Lower lobe of right lung (tissue), 2 donors: Measurements from ENCODE around the gene NEBL. TPM values are rescaled to one million over a fixed set of nuclear protein-coding genes. Genes with fewer than 3 reads are reported as not detected.

Experiments
- ATAC-seq, 2 donors: fragments of 200-7000 bp; cut with Tn5 transposase; one replicate each; pipeline ENCODE4 v1.9.1; 2020 to 2022; ENCODE audit warnings: mild to moderate bottlenecking in 2 of 2, moderate library complexity in 2 of 2
- DNase-seq: peaks from one replicate; pipeline ENCODE4 v3.0.0-alpha.2; 2020
- H3K27ac ChIP-seq: fragments of 200-600 bp; one replicate; pipeline ENCODE4 v1.8.0; 2022
- H3K27me3 ChIP-seq: fragments of 200-600 bp; one replicate; pipeline ENCODE4 v1.8.0; 2022; ENCODE audit warnings: low read depth
- H3K36me3 ChIP-seq: fragments of 200-600 bp; one replicate; pipeline ENCODE4 v1.8.0; 2022; ENCODE audit warnings: mild to moderate bottlenecking
- H3K4me1 ChIP-seq: fragments of 200-600 bp; one replicate; pipeline ENCODE4 v1.8.0; 2022
- H3K4me3 ChIP-seq: fragments of 200-600 bp; one replicate; pipeline ENCODE4 v1.8.0; 2022; ENCODE audit warnings: mild to moderate bottlenecking
- H3K9me3 ChIP-seq: fragments of 200-600 bp; one replicate; pipeline ENCODE4 v1.8.0; 2022
- CTCF ChIP-seq: fragments of 200-600 bp; IDR thresholded peaks from one replicate; pipeline ENCODE4 v1.8.0; 2022; ENCODE audit warnings: antibody characterized with exemption, mild to moderate bottlenecking
- intact Hi-C: fragments of 100-400 bp; cut with DNase I; formaldehyde crosslinking; loops from one replicate; pipeline ENCODE4 v1.11.0; 2022
- total RNA-seq: library from RNA; stranded (reverse); fragmentation: NEBNext Ultra II Directional; extraction: Animal tissue kit (Norgen Biotek cat#: 25700); gene quantifications from one replicate; pipeline ENCODE4 v1.2.1, GENCODE V29; 2021
- donor health status: DM: no; HTN: yes; CAD: no; lungs with severe emphysema.

The NEBL gene
- total RNA-seq, 1 donor from 2014 or later, result 96.4 TPM

- intact Hi-C loops, result no loop called here
- ATAC-seq (no peak), DNase-seq (no peak)
- TF ChIP-seq CTCF, result no peak
- Histone ChIP-seq H3K27ac (no peak overlapping the region), H3K36me3 (peaks cover 21% of the 10 kb centered on the region), H3K4me3 (no peak overlapping the region), H3K27me3 (no peaks in the 10 kb centered on the region), H3K9me3 (no peaks in the 10 kb centered on the region), H3K4me1 (no peaks in the 10 kb centered on the region)
Measured at GRCh38 chr10:20835335-20835734, 61.8 kb downstream of the NEBL start.

- no peak for TF ChIP-seq CTCF
- Histone ChIP-seq H3K4me3 (no peak overlapping the region), H3K27ac (no peak overlapping the region), H3K4me1 (no peaks in the 10 kb centered on the region), H3K27me3 (no peaks in the 10 kb centered on the region), H3K9me3 (no peaks in the 10 kb centered on the region), H3K36me3 (peaks cover 17% of the 10 kb centered on the region)
- DNase-seq, result no peak
- intact Hi-C loops, result no loop called here
- ATAC-seq, result no peak
Measured at GRCh38 chr10:20834825-20835224, 62.3 kb downstream of the NEBL start.

- no peak for TF ChIP-seq CTCF
- intact Hi-C loops, result no loop called here
- no peak for ATAC-seq
- no peak for DNase-seq
- Histone ChIP-seq H3K36me3 (peaks cover 35% of the 10 kb centered on the region), H3K9me3 (no peaks in the 10 kb centered on the region), H3K27ac (no peak overlapping the region), H3K4me3 (no peak overlapping the region), H3K4me1 (no peaks in the 10 kb centered on the region), H3K27me3 (no peaks in the 10 kb centered on the region)
Measured at GRCh38 chr10:20822825-20823224, 74.3 kb downstream of the NEBL start.

GRCh38 chr10:20817646-20818045 lies 79.5 kb downstream of the NEBL start:
- Histone ChIP-seq H3K9me3 (no peaks in the 10 kb centered on the region), H3K4me1 (no peaks in the 10 kb centered on the region), H3K36me3 (peaks cover 37% of the 10 kb centered on the region), H3K27me3 (no peaks in the 10 kb centered on the region), H3K4me3 (no peak overlapping the region), H3K27ac (no peak overlapping the region)
- DNase-seq (no peak), ATAC-seq (no peak)
- TF ChIP-seq CTCF, result no peak
- intact Hi-C loops, result no loop called here

- H3K36me3 ChIP-seq, result peaks cover 35% of the 10 kb centered on the region
- no peak for ATAC-seq
- no peak for DNase-seq
- H3K4me1 ChIP-seq, result no peaks in the 10 kb centered on the region
- no peaks in the 10 kb centered on the region for H3K9me3 ChIP-seq
- no peak for TF ChIP-seq CTCF
- H3K4me3 ChIP-seq, result no peak overlapping the region
- H3K27ac ChIP-seq, result no peak overlapping the region
- no peaks in the 10 kb centered on the region for H3K27me3 ChIP-seq
- intact Hi-C loops, result no loop called here
Measured at GRCh38 chr10:20817116-20817515, 80.0 kb downstream of the NEBL start.

- H3K4me1 ChIP-seq, result no peaks in the 10 kb centered on the region
- no peak for ATAC-seq
- no peak for TF ChIP-seq CTCF
- no peaks in the 10 kb centered on the region for H3K9me3 ChIP-seq
- no peaks in the 10 kb centered on the region for H3K27me3 ChIP-seq
- H3K36me3 ChIP-seq, result peaks cover 21% of the 10 kb centered on the region
- DNase-seq, result no peak
- H3K27ac ChIP-seq, result no peak overlapping the region
- no peak overlapping the region for H3K4me3 ChIP-seq
- intact Hi-C loops, result no loop called here
Measured at GRCh38 chr10:20814116-20814515, 83.0 kb downstream of the NEBL start.
